Measurements from ENCODE around the gene RPS14. TPM values are rescaled to one million over a fixed set of nuclear protein-coding genes. Genes with fewer than 3 reads are reported as not detected.

RPS14 gene
- total and polyA plus RNA-seq, 2 of the 8 experiments (the other 6 are each of a cell fraction or from before 2014, with no cell fraction given) = 2,548 to 6,423 TPM

- no peak overlapping the region for H3K4ac ChIP-seq (replicated peaks; ENCODE audit: insufficient read length, low read depth, low read length)
- TF ChIP-seq EGR1 (IDR thresholded peaks at IDR 0.05; ENCODE audit: borderline replicate concordance, low read depth, low read length) = no peak
- POLR2A ChIA-PET (ENCODE audit: partially characterized antibody) = interaction anchor here (0.8 to 19.1 kb wide), 11 partner anchors 8 to 45 kb away, joined by 3 to 455 read pairs (median 5); partner anchors contain the start of genes RPS14 and TCOF1
Observed at GRCh38 chr5:150404535-150404934, 45.0 kb downstream of the RPS14 start.

More at GRCh38 chr5:150404535-150404934, 45.0 kb downstream of the RPS14 start:
- H2BK5ac ChIP-seq (ENCODE audit: low read depth, low read length) = no peak overlapping the region
- H3K27ac ChIP-seq (ENCODE audit: low read depth, low read length) = no peak overlapping the region
- H3K23me2 ChIP-seq (ENCODE audit: low read depth, low read length) = no peaks in the 10 kb centered on the region
- no peak overlapping the region for H4K8ac ChIP-seq (ENCODE audit: extremely low read depth, insufficient read depth, low read length)
- H2BK15ac ChIP-seq (ENCODE audit: low read length) = no peak overlapping the region
- peaks cover 8 to 32% (median 20%) of the 10 kb centered on the region in 4 experiments for H3K36me3 ChIP-seq (ENCODE audit: control insufficient read depth in 2 of 4, insufficient read depth in 4 of 4, low read length in 3 of 4)
- no peak overlapping the region for H3K23ac ChIP-seq (ENCODE audit: insufficient read length)
- no peak overlapping the region for H3K4me3 ChIP-seq (ENCODE audit: extremely low read depth in 1 of 4, insufficient read depth in 2 of 4, low read depth in 3 of 4, low read length in 4 of 4)
- no peak overlapping the region for H4K5ac ChIP-seq (ENCODE audit: insufficient read length, low read depth, low read length)
- 96% methylated on average over 9 of the region's 10 CpGs; no CpG with 5 or more reads in 1 of the 2 experiments for WGBS, 2 experiments (ENCODE audit: extremely low coverage in 1 of 2, insufficient coverage in 1 of 2, insufficient read length in 1 of 2, insufficient replicate concordance in 2 of 2, low coverage in 1 of 2, low lambda C conversion rate in 2 of 2, missing lambda C conversion rate in 1 of 2)
- peaks cover 4 to 8% of the 10 kb centered on the region in 2 experiments for H4K20me1 ChIP-seq (replicated peaks in 1 of 2; ENCODE audit: control insufficient read depth in 1 of 2, insufficient read depth in 2 of 2, low read length in 2 of 2)
- no peak overlapping the region for H2BK12ac ChIP-seq (ENCODE audit: low read depth, low read length)
- no peak overlapping the region for H3K4me2 ChIP-seq (ENCODE audit: insufficient read depth in 1 of 2, low read depth in 2 of 2, low read length in 2 of 2)
- H2BK120ac ChIP-seq (replicated peaks; ENCODE audit: low read depth, low read length) = no peak overlapping the region
- no peaks in the 10 kb centered on the region for H3K9me3 ChIP-seq (ENCODE audit: insufficient read depth in 2 of 2, low read depth in 1 of 2, low read length in 1 of 2)
- no peak overlapping the region for H2AFZ ChIP-seq (ENCODE audit: low read length)
- no peaks in the 10 kb centered on the region for H3K79me2 ChIP-seq (ENCODE audit: control insufficient read depth in 1 of 2, insufficient read depth in 2 of 2, low read length in 2 of 2)
- DNase-seq (ENCODE audit: low read depth in 1 of 2, low spot score in 2 of 2) (no peak), FAIRE-seq (no peak)
- no peak overlapping the region for H3K56ac ChIP-seq (replicated peaks; ENCODE audit: insufficient read length, low read depth, low read length)
- no peak overlapping the region for H2BK20ac ChIP-seq (ENCODE audit: low read length)
- H3K18ac ChIP-seq (ENCODE audit: extremely low read depth, low read length) = no peak overlapping the region
- H3K27me3 ChIP-seq (replicated peaks in 1 of 4; ENCODE audit: control insufficient read depth in 3 of 4, extremely low read depth in 1 of 4, insufficient read depth in 3 of 4, low read length in 3 of 4) = no peaks in the 10 kb centered on the region
- CTCF ChIA-PET (ENCODE audit: partially characterized antibody) = interaction anchor here (1.0 to 16.9 kb wide), 9 partner anchors 9 to 149 kb away, joined by 3 to 274 read pairs (median 6); no protein-coding TSS in a partner anchor
- H3K4me1 ChIP-seq (replicated peaks in 1 of 4; ENCODE audit: control insufficient read depth in 3 of 4, insufficient read depth in 4 of 4, low read length in 3 of 4) = peaks cover 0 to 4% (median under 1%) of the 10 kb centered on the region in 4 experiments; a peak in 3 of 7 replicates
- H3K79me1 ChIP-seq (ENCODE audit: low read depth, low read length) = no peaks in the 10 kb centered on the region
- H3K14ac ChIP-seq (ENCODE audit: insufficient read length) = no peak overlapping the region
- H2AK5ac ChIP-seq (ENCODE audit: low read depth, low read length) = no peak overlapping the region
- H3K9ac ChIP-seq (replicated peaks in 1 of 4; ENCODE audit: extremely low read depth in 1 of 4, low read depth in 3 of 4, low read length in 3 of 4) = no peak overlapping the region
- no peak overlapping the region for H4K91ac ChIP-seq (replicated peaks; ENCODE audit: insufficient read length, low read length)
